Measurements from ENCODE around the gene LYSMD2. TPM values are rescaled to one million over a fixed set of nuclear protein-coding genes. Genes with fewer than 3 reads are reported as not detected.
A peak's percentile ranks its signal among the peaks of the same experiment; 100 is the strongest.

The LYSMD2 gene
- total and polyA plus RNA-seq, 10 donors, result 18.1 to 41.7 (median 33.2) TPM

GRCh38 chr15:51754267-51754666, 16.8 kb upstream of the LYSMD2 start:
- H3K4me1 ChIP-seq, result peaks cover 5 to 83% (median 45%) of the 10 kb centered on the region in 6 donors
- no peaks in the 10 kb centered on the region for H3K9me3 ChIP-seq
- H3K27me3 ChIP-seq (replicated peaks in 1 of 7), result peaks cover 0 to 7% (median 0%) of the 10 kb centered on the region in 7 donors
- H3K27ac ChIP-seq, result no peak overlapping the region
- DNase-seq, result no peak
- H3K4me3 ChIP-seq, result no peak overlapping the region
- no peak for TF ChIP-seq POLR2AphosphoS5 (IDR thresholded peaks at IDR 0.05)
- no peak for TF ChIP-seq CTCF (IDR thresholded peaks at IDR 0.05 in 8 of 11, conservative IDR thresholded peaks at IDR 0.05 in 3 of 11)
- no peak for TF ChIP-seq POLR2A (IDR thresholded peaks at IDR 0.05)
- 23 to 47% (median 34%) methylated on average over 2 of the region's 2 CpGs for WGBS, 5 donors
- intact Hi-C loops (cut with DNase I; ENCODE audit: low total_unique reads), result no loop called here
- H3K36me3 ChIP-seq, result no peaks in the 10 kb centered on the region

GRCh38 chr15:51752888-51753287, 15.4 kb upstream of the LYSMD2 start:
- intact Hi-C loops (cut with DNase I; ENCODE audit: low total_unique reads), result no loop called here
- H3K9me3 ChIP-seq, result no peaks in the 10 kb centered on the region
- no peak for DNase-seq
- peaks cover 0 to 7% (median 0%) of the 10 kb centered on the region in 7 donors for H3K27me3 ChIP-seq (replicated peaks in 1 of 7)
- 41 to 78% (median 58%) methylated on average over 5 of the region's 5 CpGs for WGBS, 5 donors
- peaks cover 5 to 70% (median 40%) of the 10 kb centered on the region in 6 donors for H3K4me1 ChIP-seq
- H3K4me3 ChIP-seq, result peak overlapping the region in 2 of 8 donors; percentile 89 to 98
- no peak for TF ChIP-seq POLR2AphosphoS5 (IDR thresholded peaks at IDR 0.05)
- no peak for TF ChIP-seq POLR2A (IDR thresholded peaks at IDR 0.05)
- TF ChIP-seq CTCF (IDR thresholded peaks at IDR 0.05 in 8 of 11, conservative IDR thresholded peaks at IDR 0.05 in 3 of 11), result no peak
- no peaks in the 10 kb centered on the region for H3K36me3 ChIP-seq
- no peak overlapping the region for H3K27ac ChIP-seq

- no peaks in the 10 kb centered on the region for H3K9me3 ChIP-seq
- peak overlapping the region in 6 of 8 donors; percentile 38 to 81 (median 69) for H3K27ac ChIP-seq
- 4 to 10% (median 5%) methylated on average over 24 to 71 of the region's 71 CpGs for WGBS, 5 donors
- DNase-seq, result peak; percentile 84
- TF ChIP-seq POLR2A (IDR thresholded peaks at IDR 0.05) (no peak), POLR2AphosphoS5 (IDR thresholded peaks at IDR 0.05) (no peak), CTCF (IDR thresholded peaks at IDR 0.05 in 8 of 11, conservative IDR thresholded peaks at IDR 0.05 in 3 of 11) (no peak)
- H3K4me3 ChIP-seq, result peak overlapping the region; percentile 61 to 98 (median 88)
- peaks cover 5 to 63% (median 39%) of the 10 kb centered on the region in 6 donors for H3K4me1 ChIP-seq
- intact Hi-C loops (cut with DNase I; ENCODE audit: low total_unique reads), result no loop called here
- H3K27me3 ChIP-seq (replicated peaks in 1 of 7), result peaks cover 0 to 7% (median 0%) of the 10 kb centered on the region in 7 donors
- no peaks in the 10 kb centered on the region for H3K36me3 ChIP-seq
These were observed 14.5 kb upstream of the LYSMD2 start for GRCh38 chr15:51751697-51752683.

All from spleen (tissue), 11 donors.